Endothelial cell of umbilical vein (primary cell): ENCODE results near the gene OR10A2. TPM values are rescaled to one million over a fixed set of nuclear protein-coding genes. Genes with fewer than 3 reads are reported as not detected.

Experiments used
- BruUV-seq: library from RNA; stranded (reverse); fragments of 400-500 nt; replicated peaks from 2 replicates; lab custom pipeline; 2021; lab: Mats Ljungman, UMichigan
- CTCF ChIA-PET: fragments of 300-600, 350-600 bp; sonication (Branson Sonifier 250); formaldehyde crosslinking; loops from one replicate; lab custom pipeline; 2021; ENCODE audit warnings: antibody characterized with exemption, inconsistent platforms; lab: Charles Lee
- POLR2A ChIA-PET: fragments of 300-600, 350-600 bp; sonication (Branson Sonifier 250); formaldehyde crosslinking; loops from one replicate; lab custom pipeline; 2021; ENCODE audit warnings: antibody characterized with exemption, inconsistent platforms; lab: Charles Lee
- DNase-seq: peaks from one replicate; pipeline ENCODE4 v3.0.0-alpha.2; 2011; ENCODE audit warnings: low read depth, low spot score
- FAIRE-seq: peaks from 2 replicates; lab custom pipeline; 2011; peaks lifted over from hg19 to GRCh38; lab: Jason Lieb, UNC
- H2AFZ ChIP-seq: 2 replicates; pipeline ENCODE4 v1.6.0; 2012; ENCODE audit warnings: low read depth, low read length, control low read depth, inconsistent platforms
- H3K27ac ChIP-seq: 2 replicates; pipeline ENCODE4 v1.5.1; 2011; ENCODE audit warnings: low read depth, mild to moderate bottlenecking, control low read depth, low read length, moderate library complexity; ENCODE audit not compliant: insufficient read depth
- H3K27me3 ChIP-seq, 2 experiments: 2 replicates each; pipeline versions ENCODE4 v1.6.0 to v1.6.1; 2011; ENCODE audit warnings: low read length in 2 of 2, mixed read lengths in 1 of 2; ENCODE audit not compliant: control insufficient read depth in 2 of 2, insufficient read depth in 2 of 2
- H3K36me3 ChIP-seq, 2 experiments: 2 replicates in 1 of 2; 3 replicates in 1 of 2; pipeline ENCODE4 v1.5.1; 2011; ENCODE audit warnings: low read length in 2 of 2, mild to moderate bottlenecking in 1 of 2, moderate library complexity in 1 of 2; ENCODE audit not compliant: control insufficient read depth in 2 of 2, insufficient read depth in 2 of 2; ENCODE audit errors: extremely low read depth in 1 of 2
- H3K4me1 ChIP-seq: 3 replicates; pipeline ENCODE4 v1.5.1; 2011; ENCODE audit warnings: mild to moderate bottlenecking, low read length; ENCODE audit not compliant: control insufficient read depth, insufficient read depth; ENCODE audit errors: extremely low read depth
- H3K4me2 ChIP-seq: 2 replicates; pipeline ENCODE4 v1.6.1; 2011; ENCODE audit warnings: low read length, control low read depth, mixed read lengths; ENCODE audit not compliant: insufficient read depth
- H3K4me3 ChIP-seq, 3 experiments: fragments of 200-600 bp in 1 of 3; sonication (generic), shearing (Covaris generic) in 1 of 3; replicated peaks in 1 of 3; 2 replicates each; pipeline ENCODE4 v1.5.1; 2011 to 2016; ENCODE audit warnings: control low read depth in 3 of 3, low read length in 3 of 3, mild to moderate bottlenecking in 2 of 3, inconsistent platforms in 1 of 3, low read depth in 1 of 3, moderate library complexity in 1 of 3; ENCODE audit not compliant: insufficient read depth in 1 of 3
- H3K79me2 ChIP-seq: 2 replicates; pipeline ENCODE4 v1.6.0; 2012; ENCODE audit warnings: low read length, inconsistent platforms; ENCODE audit not compliant: control insufficient read depth, insufficient read depth
- H3K9ac ChIP-seq: replicated peaks from 2 replicates; pipeline ENCODE3; 2011; ENCODE audit warnings: low read length, control low read depth; ENCODE audit not compliant: insufficient read depth; ENCODE audit errors: extremely low read depth
- H3K9me1 ChIP-seq: replicated peaks from 3 replicates; pipeline ENCODE4 v1.6.0; 2011; ENCODE audit warnings: mild to moderate bottlenecking, low read length; ENCODE audit not compliant: control insufficient read depth, insufficient read depth; ENCODE audit errors: extremely low read depth
- H3K9me3 ChIP-seq: replicated peaks from 2 replicates; pipeline ENCODE4 v1.5.1; 2012; ENCODE audit warnings: low read length, inconsistent platforms; ENCODE audit not compliant: control insufficient read depth, insufficient read depth
- H4K20me1 ChIP-seq: replicated peaks from 2 replicates; pipeline ENCODE3; 2011; ENCODE audit warnings: mild to moderate bottlenecking, low read length; ENCODE audit not compliant: control insufficient read depth, insufficient read depth; ENCODE audit errors: extremely low read depth
- GATA2 ChIP-seq: IDR thresholded peaks from 2 replicates; pipeline ENCODE4 v1.7.0; 2011; ENCODE audit warnings: low read depth, mild to moderate bottlenecking, moderate library complexity, mixed read lengths, low read length; ENCODE audit not compliant: insufficient read length, insufficient read depth
- JUN ChIP-seq: IDR thresholded peaks from 2 replicates; pipeline ENCODE4 v1.6.1; 2011; ENCODE audit warnings: borderline replicate concordance, low read depth; ENCODE audit not compliant: insufficient read length, insufficient read depth
- MYC ChIP-seq: IDR thresholded peaks from one replicate; pipeline ENCODE4 v1.6.1; 2011; ENCODE audit warnings: mild to moderate bottlenecking, low read depth, low read length
- POLR2A ChIP-seq: IDR thresholded peaks from 2 replicates; pipeline ENCODE4 v1.6.1; 2012; ENCODE audit warnings: low read depth, mild to moderate bottlenecking, control low read depth, low read length
- POLR2AphosphoS5 ChIP-seq: IDR thresholded peaks from 2 replicates; pipeline ENCODE4 v1.6.1; 2012; ENCODE audit warnings: low read depth, mild to moderate bottlenecking, control low read depth, low read length, moderate library complexity; ENCODE audit not compliant: insufficient read depth
- dilution Hi-C: fragments of 300-500 bp; cut with MboI; formaldehyde crosslinking; loops from one replicate; pipeline ENCODE4 v1.15.0; 2019; ENCODE audit warnings: low sequenced_read_pairs; ENCODE audit not compliant: extremely low pct_ligation_motif_present
- intact Hi-C: fragments of 100-400 bp; cut with micrococcal nuclease; formaldehyde crosslinking; loops from one replicate; pipeline ENCODE4 v1.10.0; 2022
- polyA plus RNA-seq, 4 experiments: library from polyadenylated mRNA; depleted of rRNA in 3 of 4; stranded (reverse) in 3 of 4; unstranded in 1 of 4; fragments of >200 nt; gene quantifications; 2 replicates each; pipeline versions ENCODE4 v1.2.1 to v1.2.3, GENCODE V29; 2011 to 2012; ENCODE audit warnings: missing spikeins in 1 of 4
- total RNA-seq: library from RNA; stranded (reverse); gene quantifications from 2 replicates; pipeline ENCODE4 v1.2.3, GENCODE V29; 2021
- TF ChIP-seq, protein P1 (sequence below): IDR thresholded peaks from 2 replicates; pipeline ENCODE4 v1.6.1; 2011; ENCODE audit not compliant: insufficient read depth, insufficient read length
- TF ChIP-seq, protein P2 (sequence below), 2 donors: IDR thresholded peaks; 1 replicate in 1 of 2; 2 replicates in 1 of 2; pipeline ENCODE4 v1.5.1; 2011; ENCODE audit warnings: low read length in 2 of 2, mild to moderate bottlenecking in 2 of 2, moderate library complexity in 2 of 2, control low read depth in 1 of 2, inconsistent platforms in 1 of 2, low read depth in 1 of 2; ENCODE audit not compliant: insufficient read depth in 1 of 2; ENCODE audit errors: extremely low read depth in 1 of 2

Gene OR10A2
- total and polyA plus RNA-seq, 2 donors (not counting 3 experiments of a cell fraction or from before 2014, with no cell fraction given): not detected

DNA sequence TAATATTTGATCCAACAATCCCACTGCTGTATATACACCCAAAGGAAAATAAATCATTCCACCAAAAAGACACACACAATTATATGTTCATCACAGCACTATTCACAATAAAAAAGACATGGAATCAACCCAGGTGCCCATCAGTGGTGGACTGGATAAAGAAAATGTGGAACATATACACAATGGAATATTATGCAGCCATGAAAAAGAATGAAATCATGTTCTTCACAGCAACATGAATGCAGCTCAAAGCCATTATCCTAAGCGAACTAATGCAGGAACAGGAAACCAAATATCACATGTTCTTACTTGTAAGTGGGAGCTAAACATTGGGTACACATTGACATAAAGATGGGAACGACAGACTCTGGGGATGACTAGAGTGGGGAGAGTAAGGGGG is 56.8 kb downstream of the OR10A2 start:
- Histone ChIP-seq H3K27me3 (no peaks in the 10 kb centered on the region), H3K36me3 (no peaks in the 10 kb centered on the region), H3K9me3 (no peaks in the 10 kb centered on the region), H3K9me1 (no peaks in the 10 kb centered on the region), H3K79me2 (no peaks in the 10 kb centered on the region), H3K27ac (no peak overlapping the region), H4K20me1 (no peaks in the 10 kb centered on the region), H3K9ac (no peak overlapping the region), H3K4me2 (no peak overlapping the region), H3K4me1 (no peaks in the 10 kb centered on the region), H3K4me3 (no peak overlapping the region), H2AFZ (no peak overlapping the region)
- TF ChIP-seq MYC (no peak), POLR2AphosphoS5 (no peak), POLR2A (no peak), GATA2 (no peak), JUN (no peak)
- TF ChIP-seq, protein P1, sequence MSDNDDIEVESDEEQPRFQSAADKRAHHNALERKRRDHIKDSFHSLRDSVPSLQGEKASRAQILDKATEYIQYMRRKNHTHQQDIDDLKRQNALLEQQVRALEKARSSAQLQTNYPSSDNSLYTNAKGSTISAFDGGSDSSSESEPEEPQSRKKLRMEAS: no peak
- TF ChIP-seq, protein P2, sequence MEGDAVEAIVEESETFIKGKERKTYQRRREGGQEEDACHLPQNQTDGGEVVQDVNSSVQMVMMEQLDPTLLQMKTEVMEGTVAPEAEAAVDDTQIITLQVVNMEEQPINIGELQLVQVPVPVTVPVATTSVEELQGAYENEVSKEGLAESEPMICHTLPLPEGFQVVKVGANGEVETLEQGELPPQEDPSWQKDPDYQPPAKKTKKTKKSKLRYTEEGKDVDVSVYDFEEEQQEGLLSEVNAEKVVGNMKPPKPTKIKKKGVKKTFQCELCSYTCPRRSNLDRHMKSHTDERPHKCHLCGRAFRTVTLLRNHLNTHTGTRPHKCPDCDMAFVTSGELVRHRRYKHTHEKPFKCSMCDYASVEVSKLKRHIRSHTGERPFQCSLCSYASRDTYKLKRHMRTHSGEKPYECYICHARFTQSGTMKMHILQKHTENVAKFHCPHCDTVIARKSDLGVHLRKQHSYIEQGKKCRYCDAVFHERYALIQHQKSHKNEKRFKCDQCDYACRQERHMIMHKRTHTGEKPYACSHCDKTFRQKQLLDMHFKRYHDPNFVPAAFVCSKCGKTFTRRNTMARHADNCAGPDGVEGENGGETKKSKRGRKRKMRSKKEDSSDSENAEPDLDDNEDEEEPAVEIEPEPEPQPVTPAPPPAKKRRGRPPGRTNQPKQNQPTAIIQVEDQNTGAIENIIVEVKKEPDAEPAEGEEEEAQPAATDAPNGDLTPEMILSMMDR (IDR thresholded peaks at IDR 0.05; ENCODE audit: extremely low read depth in 1 of 2, insufficient read depth in 1 of 2, low read depth in 1 of 2, low read length in 2 of 2): no peak
- BruUV-seq: no TSS peak
- ChIA-PET CTCF (no interaction called here), POLR2A (no interaction called here)
- dilution Hi-C loops (no loop called here), intact Hi-C loops (no loop called here)
- DNase-seq (no peak), FAIRE-seq (no peak)
